Thoracic aorta (tissue), 2 donors: Measurements from ENCODE around the gene LSM14A. TPM values are rescaled to one million over a fixed set of nuclear protein-coding genes. Genes with fewer than 3 reads are reported as not detected.

ENCODE experiments used
- ATAC-seq: fragments of 150-250 bp; one replicate; pipeline ENCODE4 v1.8.0; 2017; ENCODE audit warnings: low read depth; ENCODE audit not compliant: insufficient number of reproducible peaks, low FRiP score
- DNase-seq: peaks from one replicate; pipeline ENCODE4 v3.0.0-alpha.2; 2020; ENCODE audit warnings: low spot score
- H3K27ac ChIP-seq, 2 donors: fragments of 200-600 bp; sonication (generic); 1 replicate in 1 of 2; 2 replicates in 1 of 2; pipeline ENCODE4 v1.5.1; 2016; ENCODE audit warnings: mild to moderate bottlenecking in 2 of 2, moderate library complexity in 2 of 2
- H3K27me3 ChIP-seq: fragments of 200-600 bp; sonication (generic); replicated peaks from 2 replicates; pipeline ENCODE4 v1.6.0; 2016; ENCODE audit warnings: mild to moderate bottlenecking; ENCODE audit not compliant: insufficient read depth
- H3K36me3 ChIP-seq: fragments of 200-600 bp; sonication (generic); one replicate; pipeline ENCODE4 v1.5.1; 2016
- H3K4me1 ChIP-seq, 2 donors: fragments of 200-600 bp; sonication (generic); 1 replicate in 1 of 2; 2 replicates in 1 of 2; pipeline versions ENCODE4 v1.5.1 to v1.6.0; 2016; ENCODE audit warnings: low read depth in 2 of 2, mild to moderate bottlenecking in 1 of 2; ENCODE audit not compliant: control insufficient read depth in 1 of 2
- H3K4me3 ChIP-seq: fragments of 200-600 bp; sonication (generic); 2 replicates; pipeline ENCODE4 v1.5.1; 2016; ENCODE audit warnings: mild to moderate bottlenecking
- H3K9me3 ChIP-seq: fragments of 200-600 bp; sonication (generic); 2 replicates; pipeline ENCODE4 v1.5.1; 2016
- total RNA-seq, 2 donors: library from RNA; depleted of rRNA; stranded (reverse); fragments of >200 nt; gene quantifications; one replicate each; pipeline versions ENCODE4 v1.1.0 to v1.2.3, GENCODE V29; 2016
- TF ChIP-seq, protein P1 (sequence below): fragments of 200-600 bp; sonication (generic); IDR thresholded peaks from one replicate; pipeline ENCODE4 v1.5.1; 2019; ENCODE audit warnings: antibody characterized with exemption

The LSM14A gene
- total RNA-seq, 2 donors from 2014 or later = 79.1 to 133 TPM

GRCh38 chr19:34269489-34269888, 97.2 kb downstream of the LSM14A start:
- no peaks in the 10 kb centered on the region for H3K27me3 ChIP-seq
- peaks cover 33 to 82% of the 10 kb centered on the region in 2 donors for H3K4me1 ChIP-seq
- H3K9me3 ChIP-seq = no peaks in the 10 kb centered on the region
- peak overlapping the region; percentile 88 to 89 for H3K27ac ChIP-seq
- TF ChIP-seq, protein P1, sequence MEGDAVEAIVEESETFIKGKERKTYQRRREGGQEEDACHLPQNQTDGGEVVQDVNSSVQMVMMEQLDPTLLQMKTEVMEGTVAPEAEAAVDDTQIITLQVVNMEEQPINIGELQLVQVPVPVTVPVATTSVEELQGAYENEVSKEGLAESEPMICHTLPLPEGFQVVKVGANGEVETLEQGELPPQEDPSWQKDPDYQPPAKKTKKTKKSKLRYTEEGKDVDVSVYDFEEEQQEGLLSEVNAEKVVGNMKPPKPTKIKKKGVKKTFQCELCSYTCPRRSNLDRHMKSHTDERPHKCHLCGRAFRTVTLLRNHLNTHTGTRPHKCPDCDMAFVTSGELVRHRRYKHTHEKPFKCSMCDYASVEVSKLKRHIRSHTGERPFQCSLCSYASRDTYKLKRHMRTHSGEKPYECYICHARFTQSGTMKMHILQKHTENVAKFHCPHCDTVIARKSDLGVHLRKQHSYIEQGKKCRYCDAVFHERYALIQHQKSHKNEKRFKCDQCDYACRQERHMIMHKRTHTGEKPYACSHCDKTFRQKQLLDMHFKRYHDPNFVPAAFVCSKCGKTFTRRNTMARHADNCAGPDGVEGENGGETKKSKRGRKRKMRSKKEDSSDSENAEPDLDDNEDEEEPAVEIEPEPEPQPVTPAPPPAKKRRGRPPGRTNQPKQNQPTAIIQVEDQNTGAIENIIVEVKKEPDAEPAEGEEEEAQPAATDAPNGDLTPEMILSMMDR = no peak
- peak overlapping the region; percentile 54 for H3K4me3 ChIP-seq
- H3K36me3 ChIP-seq = no peaks in the 10 kb centered on the region
- ATAC-seq (no peak), DNase-seq (no peak)

DNA sequence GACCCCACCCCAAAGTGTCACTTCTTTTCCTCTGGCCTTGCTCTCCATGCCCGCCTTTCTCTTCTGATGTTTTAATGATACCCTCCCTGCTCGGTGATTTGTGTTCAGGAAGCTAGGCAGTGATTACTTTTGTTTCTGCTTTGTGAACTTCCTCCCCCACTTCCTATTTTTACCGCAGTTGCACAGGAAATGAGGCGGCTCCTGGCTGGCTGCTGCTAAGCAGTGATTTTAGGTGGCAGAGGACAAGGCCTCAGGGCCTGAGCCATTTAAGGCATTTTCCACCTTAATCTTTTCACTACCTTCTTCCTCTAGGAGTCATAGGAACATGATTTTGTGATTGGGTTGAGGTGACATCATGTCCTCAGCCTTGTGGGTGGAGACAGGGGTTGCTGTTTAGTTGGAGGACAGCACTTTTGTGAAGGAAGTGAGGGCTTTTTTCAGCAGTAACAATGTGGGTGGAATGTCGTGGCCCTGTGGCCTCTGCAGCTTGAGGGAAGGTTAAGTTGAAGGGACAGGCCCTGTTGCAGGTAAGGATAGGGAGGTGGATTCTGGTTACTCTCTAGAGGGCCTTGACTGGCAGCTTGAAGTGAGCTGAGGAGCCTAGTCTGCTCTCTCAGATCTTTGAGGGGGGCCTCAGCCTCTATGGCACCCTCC, 97.8 kb downstream of the LSM14A start:
- ATAC-seq (peak; percentile 73), DNase-seq (peak; percentile 16)
- Histone ChIP-seq H3K9me3 (no peaks in the 10 kb centered on the region), H3K36me3 (no peaks in the 10 kb centered on the region), H3K4me1 (peaks cover 33 to 82% of the 10 kb centered on the region in 2 donors), H3K27me3 (no peaks in the 10 kb centered on the region), H3K27ac (peak overlapping the region; percentile 88 to 89), H3K4me3 (peak overlapping the region; percentile 54)
- TF ChIP-seq, protein P1 = no peak

DNA sequence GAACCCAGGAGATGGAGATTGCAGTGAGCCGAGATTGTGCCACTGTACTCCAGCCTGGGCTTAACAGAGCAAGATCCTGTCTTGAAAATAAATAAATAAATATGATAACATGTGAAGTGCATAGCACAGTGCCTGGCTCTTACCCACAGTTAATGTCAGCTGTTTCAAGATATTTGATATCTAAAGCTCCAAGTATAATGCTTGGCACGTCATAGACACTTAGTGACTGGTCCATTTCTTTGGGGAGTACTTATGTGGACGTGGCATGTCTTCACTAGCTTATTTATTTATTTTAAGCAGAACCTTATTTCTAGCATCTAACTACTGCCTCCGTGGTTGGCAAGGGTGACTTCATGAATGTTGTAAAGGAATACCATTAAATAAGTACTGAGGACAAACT, 100.8 kb downstream of the LSM14A start:
- TF ChIP-seq, protein P1 = no peak
- Histone ChIP-seq H3K36me3 (no peaks in the 10 kb centered on the region), H3K27me3 (no peaks in the 10 kb centered on the region), H3K4me1 (peaks cover 32 to 87% of the 10 kb centered on the region in 2 donors), H3K27ac (peak overlapping the region; percentile 31 to 88), H3K4me3 (no peak overlapping the region), H3K9me3 (no peaks in the 10 kb centered on the region)
- no peak for DNase-seq
- ATAC-seq = no peak

- Histone ChIP-seq H3K36me3 (no peaks in the 10 kb centered on the region), H3K27ac (peak overlapping the region; percentile 65 to 71), H3K9me3 (no peaks in the 10 kb centered on the region), H3K27me3 (no peaks in the 10 kb centered on the region), H3K4me3 (peak overlapping the region; percentile 6), H3K4me1 (peaks cover 20 to 84% of the 10 kb centered on the region in 2 donors)
- peak; percentile 15 for ATAC-seq
- TF ChIP-seq, protein P1 = no peak
- DNase-seq = no peak
These were observed 102.1 kb downstream of the LSM14A start for GRCh38 chr19:34274284-34274826.

DNA sequence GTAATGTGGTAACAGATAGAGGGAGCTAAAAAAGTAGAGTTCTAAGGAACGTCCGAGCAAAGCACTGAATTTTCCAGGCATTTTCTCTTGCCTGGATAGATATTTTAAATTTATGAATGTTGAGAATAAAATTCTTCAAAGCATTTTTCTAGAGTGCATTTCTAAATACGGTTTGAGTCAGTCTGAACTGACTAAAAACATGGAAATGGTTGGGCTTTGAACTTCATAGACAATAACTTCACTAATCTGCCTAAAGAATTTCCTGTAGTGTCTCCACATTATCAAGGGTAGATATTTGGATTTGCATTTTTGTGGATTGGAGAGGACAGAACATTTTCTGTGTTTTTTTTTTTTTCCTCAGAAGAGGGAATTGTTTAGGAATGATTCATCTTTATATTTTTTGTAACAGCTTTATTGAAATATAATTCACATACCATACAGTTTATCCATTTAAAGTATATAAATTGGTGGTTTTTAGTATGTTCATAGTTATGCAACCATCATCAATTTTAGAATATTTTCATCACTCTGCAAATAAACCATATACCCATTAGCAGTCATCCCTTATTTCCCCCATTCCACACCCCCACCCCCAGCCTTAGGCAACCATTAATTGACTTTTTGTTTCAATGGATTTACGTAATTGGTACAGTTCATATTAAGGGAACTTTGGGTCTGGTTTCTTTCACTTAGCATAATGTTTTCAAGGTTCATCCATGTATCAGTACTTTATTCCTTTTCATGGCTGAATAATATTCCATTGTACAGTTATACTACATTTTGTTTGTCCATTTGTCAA, 102.7 kb downstream of the LSM14A start:
- Histone ChIP-seq H3K27ac (peak overlapping the region; percentile 65 to 71), H3K4me1 (peaks cover 14 to 80% of the 10 kb centered on the region in 2 donors), H3K9me3 (no peaks in the 10 kb centered on the region), H3K27me3 (no peaks in the 10 kb centered on the region), H3K4me3 (peak overlapping the region; percentile 6), H3K36me3 (no peaks in the 10 kb centered on the region)
- TF ChIP-seq, protein P1 = no peak
- ATAC-seq (peak; percentile 31), DNase-seq (no peak)
